Measurements from ENCODE around the gene CEACAM1.
"Not testable (repeated sequence)": the region's sequence is repeated elsewhere in the genome, so short reads cannot be mapped to it uniquely, and the experiment has no call there.

Gene CEACAM1

DNA sequence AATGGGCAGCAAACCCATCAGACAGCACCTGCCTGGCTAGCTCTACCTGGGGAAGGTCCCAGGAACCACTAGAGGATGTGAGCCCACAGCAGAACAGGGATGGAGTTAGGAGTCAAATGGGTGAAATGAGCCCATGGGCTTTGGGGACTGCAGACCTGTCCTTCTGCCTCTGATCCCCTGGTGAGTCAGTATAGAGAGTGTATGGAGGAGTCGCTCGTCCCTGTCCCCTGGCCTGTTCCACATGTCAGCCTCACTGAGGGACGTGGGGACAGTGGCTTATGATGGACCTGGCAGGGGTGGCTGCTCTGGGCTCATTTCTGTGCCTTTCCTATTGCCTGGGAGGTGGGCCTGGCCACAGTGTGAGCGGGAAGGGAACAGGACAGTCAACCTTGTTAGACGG, 4.0 kb downstream of the CEACAM1 start:
- DNase-seq (ENCODE audit: low read depth) = no peak
- H3K4me3 ChIP-seq (ENCODE audit: control insufficient read depth, low read depth, low read length) = no peak overlapping the region
- TF ChIP-seq CTCF (IDR thresholded peaks at IDR 0.05; ENCODE audit: control insufficient read depth, insufficient read depth, low read depth, low read length, missing control alignments) = no peak

- not testable (repeated sequence) for DNase-seq (ENCODE audit: low read depth); H3K4me3 ChIP-seq (ENCODE audit: control insufficient read depth, low read depth, low read length)
Observed at GRCh38 chr19:42522262-42522661, 6.0 kb downstream of the CEACAM1 start.

GRCh38 chr19:42521346-42522030, 6.8 kb downstream of the CEACAM1 start:
- DNase-seq (ENCODE audit: low read depth) = no peak
- no peak overlapping the region for H3K4me3 ChIP-seq (ENCODE audit: control insufficient read depth, low read depth, low read length)
- no peak for TF ChIP-seq CTCF (IDR thresholded peaks at IDR 0.05; ENCODE audit: control insufficient read depth, insufficient read depth, low read depth, low read length, missing control alignments)

DNA sequence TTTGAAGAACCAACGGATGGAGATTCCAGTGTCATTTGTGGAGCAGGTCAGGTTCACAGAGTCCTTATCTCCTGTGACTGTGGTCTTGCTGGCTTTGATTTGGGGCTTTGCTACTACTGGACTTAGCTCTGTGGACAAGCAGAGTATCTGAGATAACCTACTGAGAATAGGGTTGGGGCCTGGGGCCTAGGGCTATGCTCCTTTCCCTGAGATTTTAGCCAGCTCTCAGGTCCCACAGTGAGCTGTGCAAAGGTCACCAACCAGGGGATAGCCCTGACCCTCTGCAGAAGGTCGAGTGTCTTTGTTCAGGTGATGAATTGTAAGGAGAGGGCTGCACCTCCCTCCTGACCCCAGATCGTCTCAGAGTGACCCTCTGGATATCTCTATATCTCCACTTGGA, 9.2 kb downstream of the CEACAM1 start:
- H3K4me3 ChIP-seq (ENCODE audit: control insufficient read depth, low read depth, low read length) = no peak overlapping the region
- no peak for DNase-seq (ENCODE audit: low read depth)
- no peak for TF ChIP-seq CTCF (IDR thresholded peaks at IDR 0.05; ENCODE audit: control insufficient read depth, insufficient read depth, low read depth, low read length, missing control alignments)

GRCh38 chr19:42516771-42517170, 11.5 kb downstream of the CEACAM1 start:
- H3K4me3 ChIP-seq (ENCODE audit: control insufficient read depth, low read depth, low read length) = no peak overlapping the region
- no peak for TF ChIP-seq CTCF (IDR thresholded peaks at IDR 0.05; ENCODE audit: control insufficient read depth, insufficient read depth, low read depth, low read length, missing control alignments)
- no peak for DNase-seq (ENCODE audit: low read depth)

DNA sequence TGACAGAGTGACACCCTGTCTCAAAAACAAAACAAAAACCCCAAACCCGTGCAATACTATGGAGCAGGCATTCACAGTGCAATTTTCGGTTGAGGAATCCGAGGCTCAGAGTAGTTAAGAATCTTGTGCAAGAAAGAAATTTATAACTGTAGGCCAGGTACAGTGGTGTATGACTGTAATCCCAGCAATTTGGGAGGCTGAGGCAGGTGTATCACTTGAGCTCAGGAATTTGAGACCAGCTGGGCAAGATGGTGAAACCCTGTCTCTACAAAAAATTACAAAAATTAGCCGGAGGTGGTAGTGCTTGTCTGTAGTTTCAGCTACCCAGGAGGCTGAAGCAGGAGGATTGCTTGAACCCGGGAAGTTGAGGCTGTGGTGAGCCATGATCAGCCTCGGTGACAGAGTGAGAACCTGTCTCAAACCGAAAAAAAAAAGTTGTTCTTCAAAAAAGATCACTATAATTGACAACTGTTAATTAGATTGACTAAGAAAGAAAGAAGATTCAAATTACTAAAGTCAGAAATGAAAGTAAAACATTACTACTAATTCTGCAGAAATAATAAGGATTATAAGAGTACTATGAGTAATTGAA, 12.9 kb downstream of the CEACAM1 start:
- no peak for DNase-seq (ENCODE audit: low read depth)
- TF ChIP-seq CTCF (IDR thresholded peaks at IDR 0.05; ENCODE audit: control insufficient read depth, insufficient read depth, low read depth, low read length, missing control alignments) = no peak
- no peak overlapping the region for H3K4me3 ChIP-seq (ENCODE audit: control insufficient read depth, low read depth, low read length)

- H3K4me3 ChIP-seq (ENCODE audit: control insufficient read depth, low read depth, low read length) = no peak overlapping the region
- TF ChIP-seq CTCF (IDR thresholded peaks at IDR 0.05; ENCODE audit: control insufficient read depth, insufficient read depth, low read depth, low read length, missing control alignments) = no peak
- DNase-seq (ENCODE audit: low read depth) = no peak
Observed at GRCh38 chr19:42514449-42514848, 13.8 kb downstream of the CEACAM1 start.

Data from AG09309 (cell line).